Body of pancreas (tissue), 4 donors: ENCODE measurements around the gene SCO2. TPM values are rescaled to one million over a fixed set of nuclear protein-coding genes. Genes with fewer than 3 reads are reported as not detected.

Experiments used
- ATAC-seq: fragments of 150-250 bp; one replicate; pipeline ENCODE4 v1.9.1; 2016
- DNase-seq, 4 donors: peaks; one replicate each; pipeline ENCODE4 v3.0.0-alpha.2; 2019
- H3K27ac ChIP-seq, 4 donors: fragments of 200-600 bp; sonication (generic); 1 replicate in 3 of 4; 2 replicates in 1 of 4; pipeline versions ENCODE4 v1.5.1 to v1.6.1; 2016 to 2019; ENCODE audit warnings: mild to moderate bottlenecking in 1 of 4, mixed read lengths in 1 of 4, moderate library complexity in 1 of 4
- H3K27me3 ChIP-seq, 2 donors: fragments of 200-600 bp; sonication (generic); one replicate each; pipeline ENCODE4 v1.6.0; 2016; ENCODE audit warnings: mild to moderate bottlenecking in 1 of 2
- H3K36me3 ChIP-seq, 2 donors: fragments of 200-600 bp; sonication (generic); replicated peaks in 1 of 2; 2 replicates each; pipeline ENCODE4 v1.5.1; 2016; ENCODE audit warnings: low read depth in 2 of 2; ENCODE audit not compliant: insufficient read depth in 1 of 2
- H3K4me1 ChIP-seq: fragments of 200-600 bp; sonication (generic); one replicate; pipeline ENCODE4 v1.6.0; 2016
- H3K4me3 ChIP-seq, 2 donors: fragments of 200-600 bp; sonication (generic); 1 replicate in 1 of 2; 2 replicates in 1 of 2; pipeline ENCODE4 v1.5.1; 2016 to 2019
- H3K9me3 ChIP-seq, 3 donors: fragments of 200-600 bp; sonication (generic); 1 replicate in 2 of 3; 2 replicates in 1 of 3; pipeline ENCODE4 v1.5.1; 2016
- CTCF ChIP-seq, 7 experiments: fragments of 450-650 bp in 4 of 7; fragments of 200-600 bp in 3 of 7; sonication (generic) in 3 of 7; IDR thresholded peaks; one replicate each; pipeline ENCODE4 v1.5.1; 2016 to 2019; ENCODE audit warnings: antibody characterized with exemption in 7 of 7
- POLR2A ChIP-seq, 3 donors: fragments of 450-650 bp; IDR thresholded peaks; one replicate each; pipeline ENCODE4 v1.6.1; 2016; ENCODE audit warnings: antibody characterized with exemption in 3 of 3, mild to moderate bottlenecking in 2 of 3
- WGBS, 2 donors: methylation state at CpG; one replicate each; pipeline ENCODE4 v1.1.5; 2017; 5-methylcytosine and 5-hydroxymethylcytosine counted together
- intact Hi-C: fragments of 100-400 bp; cut with DNase I; formaldehyde crosslinking; loops from one replicate; pipeline ENCODE4 v1.15.1; 2023
- total RNA-seq, 2 donors: library from RNA; depleted of rRNA; stranded (reverse); fragments of >200 nt; gene quantifications; one replicate each; pipeline ENCODE4 v1.1.0, GENCODE V29; 2016

Gene SCO2
- total RNA-seq, 2 donors from 2014 or later = 1.6 TPM; not detected in 1

- peak within 1 kb of the TSS; percentile 90 to 98 for H3K4me3 ChIP-seq
- H3K27ac ChIP-seq = peak within 1 kb of the TSS; percentile 90 to 95 (median 92)
- ATAC-seq (peak; percentile 88), DNase-seq (peak; percentile 96 to 98 (median 96))
- intact Hi-C loops = loop anchor here (10.0 kb wide), 1 partner anchor 263 kb away; the partner anchor contains the start of gene TUBGCP6
- H3K36me3 ChIP-seq = no peaks in the 10 kb centered on the region
- peaks cover 38% of the 10 kb centered on the region for H3K4me1 ChIP-seq
- H3K27me3 ChIP-seq = no peaks in the 10 kb centered on the region
- 0 to 1% methylated on average over 11 to 57 of the region's 76 CpGs for WGBS, 2 donors
- H3K9me3 ChIP-seq = no peaks in the 10 kb centered on the region
- TF ChIP-seq POLR2A (IDR thresholded peaks at IDR 0.05) = peak; percentile 73 to 87 (median 82)
- TF ChIP-seq CTCF (IDR thresholded peaks at IDR 0.05) = peak in 2 of 7 experiments; percentile 11 to 31
These were observed 17.2 kb downstream of the SCO2 start, which contains the start of gene NCAPH2 for GRCh38 chr22:50507991-50508884. NCAPH2 (plus strand) TSS chr22:50508224; CDS start chr22:50508338, 114 bp downstream.

GRCh38 chr22:50507421-50507990 is 17.9 kb downstream of the SCO2 start, which contains the start of gene LMF2:
LMF2 (minus strand) TSS chr22:50507702; CDS start chr22:50507675, 27 bp downstream.
- peak within 1 kb of the TSS; percentile 90 to 98 for H3K4me3 ChIP-seq
- peak within 1 kb of the TSS; percentile 90 to 95 (median 92) for H3K27ac ChIP-seq
- intact Hi-C loops = loop anchor here (10.0 kb wide), 1 partner anchor 263 kb away; the partner anchor contains the start of gene TUBGCP6
- H3K36me3 ChIP-seq = peaks cover 0 to 2% of the 10 kb centered on the region in 2 donors
- ATAC-seq (peak; percentile 76), DNase-seq (peak; percentile 92 to 94 (median 94))
- WGBS, 2 donors = 0% methylated on average over 1 to 40 of the region's 62 CpGs
- no peaks in the 10 kb centered on the region for H3K27me3 ChIP-seq
- peaks cover 38% of the 10 kb centered on the region for H3K4me1 ChIP-seq
- H3K9me3 ChIP-seq = no peaks in the 10 kb centered on the region
- TF ChIP-seq CTCF (IDR thresholded peaks at IDR 0.05) (no peak), POLR2A (IDR thresholded peaks at IDR 0.05) (peak in 2 of 3 donors; percentile 24 to 48)

- peaks cover 0 to 2% of the 10 kb centered on the region in 2 donors for H3K36me3 ChIP-seq
- H3K4me3 ChIP-seq = peak overlapping the region; percentile 63 to 98
- no peaks in the 10 kb centered on the region for H3K27me3 ChIP-seq
- DNase-seq (peak; percentile 66 to 91 (median 88)), ATAC-seq (no peak)
- 15 to 25% methylated on average over 2 to 21 of the region's 21 CpGs for WGBS, 2 donors
- intact Hi-C loops = loop anchor here (10.0 kb wide), 1 partner anchor 262 kb away; the partner anchor contains the start of gene TUBGCP6
- no peaks in the 10 kb centered on the region for H3K9me3 ChIP-seq
- H3K4me1 ChIP-seq = peaks cover 38% of the 10 kb centered on the region
- peak overlapping the region; percentile 80 to 89 (median 83) for H3K27ac ChIP-seq
- no peak for TF ChIP-seq CTCF (IDR thresholded peaks at IDR 0.05)
- peak in 2 of 3 donors; percentile 54 to 63 for TF ChIP-seq POLR2A (IDR thresholded peaks at IDR 0.05)
These were observed 18.6 kb downstream of the SCO2 start for GRCh38 chr22:50506611-50507420.
